ES-I3 (cell line): Measurements from ENCODE around the gene NABP2.
"Not testable (repeated sequence)": the region's sequence is repeated elsewhere in the genome, so short reads cannot be mapped to it uniquely, and the experiment has no call there.

Experiments used
- H3K36me3 ChIP-seq: 2 replicates; pipeline ENCODE4 v1.6.1; 2013; ENCODE audit warnings: mild to moderate bottlenecking, low read length, control low read depth, moderate library complexity; ENCODE audit not compliant: insufficient read depth
- H3K4me1 ChIP-seq: 2 replicates; pipeline ENCODE4 v1.6.1; 2013; ENCODE audit warnings: mild to moderate bottlenecking, control low read depth, low read length; ENCODE audit not compliant: insufficient read depth
- H3K9ac ChIP-seq: 2 replicates; pipeline ENCODE4 v1.6.1; 2013; ENCODE audit warnings: low read depth, mild to moderate bottlenecking, low read length, moderate library complexity
- H3K9me3 ChIP-seq: 2 replicates; pipeline ENCODE4 v1.6.1; 2013; ENCODE audit warnings: mild to moderate bottlenecking, low read length, moderate library complexity; ENCODE audit not compliant: control insufficient read depth, insufficient read depth

The NABP2 gene

DNA sequence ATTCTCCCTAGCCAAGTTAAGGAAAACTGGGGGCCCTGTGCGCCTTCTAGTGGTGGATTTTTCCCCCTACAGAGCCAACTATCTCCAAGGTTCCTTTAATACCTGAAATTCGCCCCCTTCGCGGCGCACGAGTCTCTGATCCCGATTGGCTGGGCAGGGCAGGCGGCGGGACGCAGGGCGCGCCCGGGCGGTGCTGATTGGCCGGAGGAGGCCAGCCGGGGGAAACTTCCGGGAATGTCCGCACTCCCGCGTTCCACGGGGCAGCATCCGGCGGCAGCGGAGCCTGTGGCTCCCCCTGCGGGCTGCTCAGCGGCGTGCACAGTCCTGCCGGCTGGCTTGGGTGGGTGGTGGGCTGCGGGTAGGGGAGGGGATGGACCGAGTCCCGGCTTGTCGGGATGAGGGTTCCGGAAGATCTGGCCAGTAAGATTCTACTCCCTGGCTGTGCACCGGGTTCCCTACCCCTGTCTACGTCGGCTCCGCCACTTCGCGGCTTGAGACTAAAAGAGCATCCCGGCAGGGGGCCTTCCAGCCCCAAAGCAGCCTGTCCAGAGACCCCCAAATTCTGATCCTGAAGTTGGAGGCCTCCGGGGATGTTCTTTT is at the start of gene NABP2:
NABP2 (plus strand) TSS at position 241 of the 600 bp plus-strand sequence. CDS start 515 bp downstream, outside the sequence.
- Histone ChIP-seq H3K4me1 (peaks cover 3% of the 10 kb centered on the region; the same call in 1 of the 2 replicates), H3K9ac (peak within 1 kb of the TSS; percentile 86), H3K9me3 (no peaks in the 10 kb centered on the region), H3K36me3 (no peaks in the 10 kb centered on the region)

DNA sequence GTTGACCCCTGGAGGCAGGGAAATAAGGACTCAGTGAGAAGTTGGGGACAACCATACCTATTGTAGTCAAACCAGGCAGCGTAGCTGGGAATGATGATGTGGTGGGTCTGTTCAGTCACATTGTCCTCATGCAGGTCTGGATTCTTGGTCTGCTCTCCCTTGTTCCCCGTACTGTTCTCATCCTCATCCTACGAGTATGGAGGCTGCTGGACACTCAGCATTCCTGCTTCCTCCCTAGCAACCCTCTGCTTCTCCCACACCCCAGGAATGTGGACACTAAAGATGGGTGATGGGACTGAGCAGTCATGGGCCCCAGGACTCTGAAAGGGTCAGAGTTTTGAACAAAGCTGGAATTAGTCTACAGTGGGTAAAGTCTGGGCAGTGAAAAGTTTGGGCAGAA is 45.8 kb upstream of the NABP2 start:
- Histone ChIP-seq H3K36me3 (peaks cover 44% of the 10 kb centered on the region), H3K9me3 (no peaks in the 10 kb centered on the region), H3K4me1 (no peaks in the 10 kb centered on the region), H3K9ac (no peak overlapping the region)

DNA sequence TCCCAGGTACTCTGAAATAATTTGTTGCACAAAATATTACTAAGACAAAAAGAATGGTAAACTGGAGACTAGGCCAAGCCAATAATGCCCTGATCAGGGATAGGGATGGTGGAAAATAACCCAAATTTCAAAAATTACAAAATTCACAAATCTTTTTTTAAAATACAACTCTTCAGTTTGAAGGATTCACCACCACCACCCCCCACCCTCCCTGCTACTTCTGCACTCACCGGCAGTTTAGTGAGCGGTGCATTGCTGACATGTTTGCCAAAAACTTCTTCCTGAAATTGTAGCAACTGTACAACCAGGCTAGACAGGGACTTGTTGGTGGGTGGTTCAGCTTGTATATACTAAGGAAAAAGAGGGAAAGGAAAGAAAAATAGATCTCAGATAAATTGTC is 37.2 kb upstream of the NABP2 start:
- Histone ChIP-seq H3K9ac (no peak overlapping the region), H3K4me1 (peaks cover 4% of the 10 kb centered on the region; the same call in 1 of the 2 replicates), H3K36me3 (peaks cover 13% of the 10 kb centered on the region), H3K9me3 (no peaks in the 10 kb centered on the region)

DNA sequence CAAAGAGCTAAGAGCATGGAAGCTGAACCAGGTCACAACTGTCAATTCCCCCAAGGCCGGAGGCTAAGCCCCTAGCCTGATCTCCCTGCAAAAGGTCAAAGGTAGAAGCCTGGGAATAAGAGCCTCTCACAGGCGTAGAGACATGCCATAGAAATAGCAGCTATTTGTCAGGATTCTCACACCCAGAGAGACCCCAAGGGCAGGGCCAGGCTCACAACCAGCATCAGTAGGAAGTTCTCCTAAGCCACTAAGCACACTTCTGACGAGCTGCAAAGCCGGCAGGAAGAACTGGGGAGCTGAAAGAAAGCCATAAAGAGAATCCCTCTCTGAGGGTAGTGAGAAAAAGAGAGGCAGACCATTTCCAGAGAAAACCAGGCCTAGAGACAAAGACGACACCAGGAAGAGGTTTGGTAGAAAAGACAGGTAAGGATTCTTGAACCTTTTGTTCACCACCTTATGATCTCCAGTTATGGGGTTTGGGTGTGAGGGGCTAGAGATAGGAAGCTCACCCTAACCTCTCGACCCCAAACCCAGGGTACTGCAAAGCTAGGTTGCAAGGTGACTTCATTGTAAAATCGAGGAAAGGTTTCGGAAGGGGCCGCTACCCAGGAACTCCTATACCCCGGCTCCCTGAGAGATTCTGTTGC is 35.9 kb upstream of the NABP2 start:
- H3K36me3 ChIP-seq: peaks cover 12% of the 10 kb centered on the region

DNA sequence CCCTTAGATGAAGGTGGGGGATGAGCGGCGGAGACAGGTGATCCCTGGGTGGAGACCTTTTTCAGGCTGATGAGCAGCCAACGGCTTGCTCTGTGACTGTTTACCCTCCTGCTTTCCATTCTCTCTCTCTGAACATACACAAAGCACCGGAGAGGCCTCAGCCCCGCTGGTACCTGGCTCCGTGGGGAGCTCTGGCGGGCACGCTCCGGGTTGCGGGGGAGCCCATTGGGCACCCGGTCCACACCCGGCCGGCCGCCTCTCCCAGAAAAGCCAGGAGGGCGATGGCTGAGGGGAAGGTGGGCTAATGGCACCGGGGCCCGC is 35.4 kb upstream of the NABP2 start:
- Histone ChIP-seq H3K9ac (peak overlapping the region; percentile 83), H3K4me1 (peaks cover 4% of the 10 kb centered on the region; the same call in 1 of the 2 replicates), H3K36me3 (peaks cover 9% of the 10 kb centered on the region), H3K9me3 (no peaks in the 10 kb centered on the region)

More for the DNA sequence above, 35.9 kb upstream of the NABP2 start:
- Histone ChIP-seq H3K9ac (peak overlapping the region; percentile 83), H3K9me3 (no peaks in the 10 kb centered on the region), H3K4me1 (peaks cover 4% of the 10 kb centered on the region; the same call in 1 of the 2 replicates)

DNA sequence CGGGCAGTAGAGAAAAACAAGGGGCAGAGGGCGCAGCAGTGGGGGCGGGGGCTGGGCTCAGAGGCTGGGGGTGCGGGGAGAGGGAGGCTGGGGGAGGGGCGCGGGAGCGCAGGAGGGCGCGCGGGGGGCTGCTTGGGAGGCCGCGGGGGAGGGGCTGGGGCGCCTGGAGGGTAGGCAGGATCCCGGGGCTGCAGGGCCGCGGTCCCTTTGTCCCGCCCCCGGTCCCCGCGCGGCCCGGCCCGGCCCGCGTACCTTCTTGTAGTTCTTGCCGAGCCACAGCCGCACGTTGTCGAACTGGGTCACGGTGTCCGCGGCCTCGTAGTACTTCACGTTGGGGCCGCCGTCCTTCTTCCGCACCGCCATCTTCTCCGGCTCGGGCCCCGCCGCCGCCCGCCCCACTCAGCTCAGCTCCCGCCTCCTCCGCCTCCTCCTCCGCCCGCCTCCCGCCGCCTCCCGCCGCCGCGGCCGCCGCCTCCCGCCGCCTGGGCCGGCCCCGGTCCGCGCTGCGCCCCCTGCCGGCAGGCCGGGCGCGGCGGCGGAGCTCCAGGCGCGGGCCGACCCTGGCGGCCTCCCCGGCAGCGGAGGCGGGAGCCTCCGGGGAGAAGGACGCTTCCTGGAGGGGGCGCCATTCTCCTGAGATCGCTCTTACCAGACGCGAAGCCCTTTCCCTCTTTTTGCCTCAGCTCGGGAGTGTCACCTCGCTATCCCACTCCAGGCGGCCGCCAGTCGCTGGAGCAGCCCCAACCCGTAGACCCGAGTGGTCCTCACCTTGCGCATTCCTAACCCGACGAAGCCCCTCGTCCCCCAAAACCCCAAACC is 34.8 kb upstream of the NABP2 start, which contains the start of gene SMARCC2:
SMARCC2 (minus strand) TSS at position 385 of the 819 bp plus-strand sequence; CDS start at position 363, 22 bp downstream.
- Histone ChIP-seq H3K4me1 (peaks cover 4% of the 10 kb centered on the region; the same call in 1 of the 2 replicates), H3K9ac (peak within 1 kb of the TSS; percentile 89), H3K36me3 (peaks cover 5% of the 10 kb centered on the region), H3K9me3 (no peaks in the 10 kb centered on the region)

DNA sequence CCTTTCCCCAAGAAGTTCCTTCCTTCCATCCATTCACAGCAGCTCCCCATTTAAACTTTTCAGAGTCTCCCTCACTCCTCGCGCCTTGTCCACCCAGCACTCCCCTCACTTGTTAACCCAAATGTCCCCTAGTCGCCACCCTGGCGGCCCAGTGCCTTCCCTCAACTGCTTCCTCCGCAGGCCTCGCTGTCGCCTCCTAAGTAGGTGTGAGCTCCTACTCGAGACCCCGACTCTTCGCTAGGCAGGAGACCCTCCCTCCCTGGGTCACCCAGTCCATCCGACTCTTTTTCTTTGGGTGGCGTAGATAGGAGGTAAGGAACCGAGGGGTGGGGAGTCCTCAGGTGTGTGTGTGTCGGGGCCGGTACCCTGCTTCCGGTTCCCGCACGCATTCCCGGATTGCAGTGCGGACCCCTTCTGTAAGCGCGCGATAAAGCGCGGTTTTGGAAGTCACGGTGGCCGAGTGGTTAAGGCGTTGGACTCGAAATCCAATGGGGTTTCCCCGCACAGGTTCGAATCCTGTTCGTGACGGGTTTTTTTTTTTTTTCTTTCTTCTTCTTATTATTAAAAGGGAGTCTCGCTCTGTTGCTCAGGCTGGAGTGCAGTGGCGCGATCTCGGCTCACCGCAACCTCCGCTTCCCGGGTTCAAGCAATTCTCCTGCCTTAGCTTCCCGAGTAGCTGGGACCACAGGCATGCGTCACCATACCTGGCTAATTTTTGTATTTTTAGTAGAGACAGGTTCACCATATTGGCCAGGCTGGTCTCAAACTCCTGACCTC is 34.0 kb upstream of the NABP2 start:
- H3K36me3 ChIP-seq: peaks cover 5% of the 10 kb centered on the region; the same call in 1 of the 2 replicates
- peak overlapping the region; percentile 89 for H3K9ac ChIP-seq

DNA sequence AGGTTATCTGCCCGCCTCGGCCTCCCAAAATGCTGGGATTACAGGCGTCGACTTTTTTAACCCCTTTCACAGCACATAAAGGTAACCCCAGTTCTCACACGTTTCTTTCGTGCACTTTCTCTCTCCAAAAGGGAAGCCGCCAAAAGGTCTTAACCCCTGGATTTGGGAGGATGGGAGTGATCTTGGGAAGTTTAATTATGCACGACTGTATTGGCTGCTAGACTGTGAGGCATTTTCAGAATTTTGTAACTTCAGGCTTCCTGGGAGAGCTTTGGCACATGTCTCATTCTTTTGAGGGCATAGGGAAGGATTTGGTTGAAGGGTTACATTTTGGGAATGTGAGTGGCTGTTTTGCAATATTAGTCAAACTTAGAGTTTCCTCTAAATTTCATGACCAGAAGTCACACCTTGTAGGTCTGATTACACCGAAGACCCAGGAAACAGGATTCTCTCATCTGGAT is 33.4 kb upstream of the NABP2 start:
- H3K36me3 ChIP-seq: peaks cover 4% of the 10 kb centered on the region; the same call in 1 of the 2 replicates
- H3K4me1 ChIP-seq: peaks cover 4% of the 10 kb centered on the region; the same call in 1 of the 2 replicates
- peak overlapping the region; percentile 89 for H3K9ac ChIP-seq
- H3K9me3 ChIP-seq: no peaks in the 10 kb centered on the region

More for the DNA sequence above, 34.0 kb upstream of the NABP2 start:
- peaks cover 4% of the 10 kb centered on the region; the same call in 1 of the 2 replicates for H3K4me1 ChIP-seq
- H3K9me3 ChIP-seq: no peaks in the 10 kb centered on the region

DNA sequence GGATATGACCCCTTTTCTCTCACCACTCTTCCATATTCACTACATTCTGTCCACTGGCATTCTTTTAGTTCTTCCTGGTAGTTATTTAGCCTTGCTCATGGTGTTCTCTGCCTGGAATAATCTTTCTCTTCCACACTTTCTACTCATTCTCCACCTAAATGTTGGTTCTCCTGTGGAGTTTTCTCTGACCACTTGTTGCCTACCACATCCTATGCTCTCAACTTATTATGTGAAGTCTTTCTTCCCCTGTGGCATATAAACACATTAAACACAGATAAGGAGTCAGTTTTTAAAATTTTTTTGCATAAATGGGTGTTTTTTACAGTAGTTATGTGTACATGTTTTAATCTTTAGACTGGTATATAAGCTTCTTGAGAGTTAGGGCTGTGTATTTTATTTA is 31.6 kb upstream of the NABP2 start:
- no peaks in the 10 kb centered on the region for H3K36me3 ChIP-seq
- H3K9ac ChIP-seq: no peak overlapping the region
- H3K9me3 ChIP-seq: no peaks in the 10 kb centered on the region
- peaks cover 4% of the 10 kb centered on the region; the same call in 1 of the 2 replicates for H3K4me1 ChIP-seq

DNA sequence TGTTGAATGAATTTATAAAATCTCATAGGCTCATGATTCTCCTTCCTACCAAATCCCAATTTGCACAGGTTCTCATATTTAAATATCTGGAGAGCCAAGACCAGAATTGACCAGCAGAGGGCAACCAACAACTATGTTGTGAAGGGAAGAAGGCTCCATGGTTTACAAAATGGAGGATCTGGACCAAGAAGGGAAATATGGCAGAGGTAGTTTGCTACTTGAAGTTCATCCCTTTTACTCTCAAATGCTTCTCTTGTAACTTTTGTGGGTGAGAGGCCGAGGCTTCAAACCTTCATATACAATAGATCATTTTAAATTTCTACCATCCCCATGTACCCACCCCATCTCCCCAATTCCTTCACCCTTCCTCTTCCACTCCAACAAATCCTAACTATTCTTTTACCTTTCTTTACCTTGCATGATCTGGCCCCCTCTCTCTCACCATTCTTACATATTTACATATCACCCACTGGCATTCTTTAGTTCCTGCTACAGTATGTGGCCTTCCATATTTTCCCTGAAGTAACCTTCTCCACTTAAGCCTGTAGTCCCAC is 31.0 kb upstream of the NABP2 start:
- Histone ChIP-seq H3K9me3 (no peaks in the 10 kb centered on the region), H3K36me3 (no peaks in the 10 kb centered on the region), H3K4me1 (peaks cover 2% of the 10 kb centered on the region; the same call in 1 of the 2 replicates), H3K9ac (no peak overlapping the region)

DNA sequence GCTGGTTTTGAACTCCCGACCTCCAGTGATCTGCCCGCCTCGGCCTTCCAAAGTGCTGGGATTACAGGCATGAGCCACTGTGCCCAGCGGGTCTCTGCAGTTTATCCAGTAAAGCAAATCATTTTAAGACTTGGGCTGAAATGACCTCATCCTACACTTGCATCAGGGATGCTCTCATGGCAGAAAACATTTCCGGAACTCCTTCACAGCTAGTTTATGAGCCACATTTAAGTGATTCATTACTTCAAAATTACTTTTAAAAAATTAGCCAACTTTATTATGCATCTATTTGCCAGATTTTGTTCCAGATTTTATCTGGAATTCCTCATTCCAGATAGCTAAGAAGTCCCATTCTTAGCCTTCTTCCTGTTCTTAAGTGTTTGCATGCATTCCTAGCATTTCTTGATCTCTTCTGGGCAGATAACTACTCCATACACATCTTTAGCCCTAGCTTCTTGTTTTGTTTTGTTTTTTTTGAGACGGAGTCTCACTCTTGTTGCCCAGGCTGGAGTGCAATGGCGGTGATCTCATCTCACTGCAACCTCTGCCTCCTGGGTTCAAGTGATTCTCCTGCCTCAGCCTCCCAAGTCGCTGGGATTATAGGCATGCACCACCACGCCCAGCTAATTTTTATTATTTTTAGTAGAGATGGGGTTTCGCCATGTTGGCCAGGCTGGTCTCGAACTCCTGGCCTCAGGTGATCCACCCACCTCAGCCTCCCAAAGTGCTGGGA is 27.2 kb upstream of the NABP2 start:
- not testable (repeated sequence) for H3K9ac ChIP-seq, H3K4me1 ChIP-seq, H3K36me3 ChIP-seq, H3K9me3 ChIP-seq

DNA sequence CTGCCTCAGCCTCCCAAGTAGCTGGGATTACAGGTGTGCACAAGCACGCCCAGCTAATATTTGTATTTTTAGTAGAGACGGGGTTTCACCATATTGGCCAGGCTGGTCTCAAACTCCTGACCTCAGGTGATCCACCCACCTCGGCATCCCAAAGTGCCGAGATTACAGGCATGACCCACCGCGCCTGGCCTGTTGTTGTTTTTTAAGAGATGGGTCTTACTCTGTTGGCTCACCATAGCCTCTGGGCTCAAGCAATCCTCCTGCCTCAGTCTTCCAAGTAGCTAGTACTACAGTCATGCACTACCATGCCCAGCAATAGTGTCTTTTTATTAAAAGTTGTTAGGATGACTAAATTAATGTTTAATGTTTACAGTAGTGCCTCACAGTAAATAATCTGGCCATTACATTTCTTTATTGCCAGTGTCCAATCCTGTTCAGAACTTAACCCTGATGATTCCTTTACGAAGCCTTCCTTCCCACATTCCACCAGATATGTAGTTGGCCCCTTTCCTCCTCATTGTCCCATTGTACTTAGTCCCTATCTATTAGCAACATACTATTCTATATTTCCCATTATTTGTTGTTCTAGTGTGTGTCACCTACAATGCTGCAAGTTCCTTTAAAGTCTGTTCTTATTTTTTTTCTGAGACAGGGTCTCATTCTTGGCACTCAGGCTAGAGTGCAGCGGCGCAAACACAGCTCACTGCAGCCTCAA is 26.1 kb upstream of the NABP2 start:
- no peaks in the 10 kb centered on the region for H3K36me3 ChIP-seq
- H3K9me3 ChIP-seq: no peaks in the 10 kb centered on the region
- no peak overlapping the region for H3K9ac ChIP-seq
- H3K4me1 ChIP-seq: peaks cover 9% of the 10 kb centered on the region; the same call in 1 of the 2 replicates
